MM.1S (cell line): Measurements from ENCODE around the gene PTPN3.

ENCODE experiments used
- DNase-seq: peaks from one replicate; pipeline ENCODE4 v3.0.0-alpha.2; 2015
- H2AFZ ChIP-seq: fragments of 300-600 bp; sonication (generic); 2 replicates; pipeline ENCODE4 v1.6.0; 2016; ENCODE audit warnings: antibody characterized with exemption, low read length
- H3F3A ChIP-seq: fragments of 300-600 bp; sonication (generic); 2 replicates; pipeline ENCODE4 v1.6.1; 2016; ENCODE audit warnings: mild to moderate bottlenecking, antibody characterized with exemption, low read length, moderate library complexity, mixed read lengths; ENCODE audit not compliant: insufficient read depth
- H3K27ac ChIP-seq: fragments of 300-600 bp; sonication (generic); 2 replicates; pipeline ENCODE4 v1.5.1; 2016; ENCODE audit warnings: mild to moderate bottlenecking, low read length
- H3K27me3 ChIP-seq: fragments of 300-600 bp; sonication (generic); replicated peaks from 2 replicates; pipeline ENCODE4 v1.6.0; 2016; ENCODE audit warnings: low read length; ENCODE audit not compliant: insufficient read depth
- H3K36me3 ChIP-seq: fragments of 300-600 bp; sonication (generic); replicated peaks from 2 replicates; pipeline ENCODE4 v1.6.1; 2016; ENCODE audit warnings: mild to moderate bottlenecking, low read length, mixed read lengths; ENCODE audit not compliant: insufficient read depth
- H3K4me1 ChIP-seq: fragments of 300-600 bp; sonication (generic); 2 replicates; pipeline ENCODE4 v1.6.1; 2016; ENCODE audit warnings: low read length, mixed read lengths
- H3K4me2 ChIP-seq: fragments of 300-600 bp; sonication (generic); 2 replicates; pipeline ENCODE4 v1.6.0; 2016; ENCODE audit warnings: low read depth, low read length
- H3K4me3 ChIP-seq: fragments of 300-600 bp; sonication (generic); 2 replicates; pipeline ENCODE4 v1.5.1; 2016; ENCODE audit warnings: low read length, mixed read lengths
- H3K79me2 ChIP-seq: fragments of 300-600 bp; sonication (generic); 2 replicates; pipeline ENCODE4 v1.6.1; 2016; ENCODE audit warnings: mixed run types, low read length, mixed read lengths
- H3K9ac ChIP-seq: fragments of 300-600 bp; sonication (generic); 2 replicates; pipeline ENCODE4 v1.6.1; 2016; ENCODE audit warnings: low read length, mixed read lengths
- H3K9me2 ChIP-seq: fragments of 300-600 bp; sonication (generic); replicated peaks from 2 replicates; pipeline ENCODE4 v1.6.1; 2016; ENCODE audit warnings: mild to moderate bottlenecking, low read length, mixed read lengths; ENCODE audit not compliant: insufficient read depth
- H3K9me3 ChIP-seq: fragments of 300-600 bp; sonication (generic); replicated peaks from 2 replicates; pipeline ENCODE4 v1.6.1; 2016; ENCODE audit warnings: mild to moderate bottlenecking, low read length, mixed read lengths; ENCODE audit not compliant: insufficient read depth
- H4K20me1 ChIP-seq: fragments of 300-600 bp; sonication (generic); 2 replicates; pipeline ENCODE4 v1.6.1; 2016; ENCODE audit warnings: mild to moderate bottlenecking, low read length, moderate library complexity, mixed read lengths; ENCODE audit not compliant: insufficient read depth
- CTCF ChIP-seq: fragments of 300-600 bp; sonication (generic); IDR thresholded peaks from 2 replicates; pipeline ENCODE4 v1.5.1; 2016; ENCODE audit warnings: antibody characterized with exemption, low read length, mixed read lengths
- EZH2 ChIP-seq: fragments of 300-600 bp; sonication (generic); optimal IDR thresholded peaks from 2 replicates; pipeline ENCODE3; 2017; ENCODE audit warnings: low read depth, mild to moderate bottlenecking, antibody characterized with exemption, low read length, mixed read lengths
- EZH2phosphoT487 ChIP-seq: fragments of 300-600 bp; sonication (generic); IDR thresholded peaks from 2 replicates; pipeline ENCODE4 v1.6.1; 2018; ENCODE audit warnings: antibody characterized with exemption, low read length

Gene PTPN3

DNA sequence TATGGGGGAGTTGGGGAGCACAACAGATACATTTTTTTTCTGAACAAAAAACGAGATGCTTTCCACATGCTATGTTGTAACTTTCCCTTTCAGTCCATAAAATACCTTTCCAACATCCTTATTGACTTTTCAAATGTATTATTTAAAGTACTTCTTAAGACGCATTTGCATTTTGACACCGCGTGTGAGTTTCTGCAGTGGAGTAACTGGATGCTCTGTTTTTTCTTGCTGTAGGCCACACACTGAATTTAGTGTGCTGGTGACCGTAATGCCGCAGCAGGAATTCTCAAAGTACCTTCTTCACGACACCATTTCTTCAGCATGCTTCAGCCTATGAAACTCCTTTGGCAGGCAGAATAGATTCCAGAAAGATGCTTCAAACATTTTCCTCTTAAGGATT is 163.0 kb downstream of the PTPN3 start:
- Histone ChIP-seq H3K4me1 (no peaks in the 10 kb centered on the region), H3K4me3 (no peak overlapping the region), H3K9me2 (no peaks in the 10 kb centered on the region), H3K36me3 (no peaks in the 10 kb centered on the region), H4K20me1 (no peaks in the 10 kb centered on the region), H3K27ac (no peak overlapping the region), H3K9ac (no peak overlapping the region), H3K4me2 (no peak overlapping the region), H3K9me3 (no peaks in the 10 kb centered on the region), H3F3A (no peaks in the 10 kb centered on the region), H2AFZ (no peak overlapping the region), H3K79me2 (no peaks in the 10 kb centered on the region), H3K27me3 (no peaks in the 10 kb centered on the region)
- no peak for TF ChIP-seq EZH2phosphoT487
- TF ChIP-seq EZH2, result no peak
- no peak for TF ChIP-seq CTCF
- no peak for DNase-seq

DNA sequence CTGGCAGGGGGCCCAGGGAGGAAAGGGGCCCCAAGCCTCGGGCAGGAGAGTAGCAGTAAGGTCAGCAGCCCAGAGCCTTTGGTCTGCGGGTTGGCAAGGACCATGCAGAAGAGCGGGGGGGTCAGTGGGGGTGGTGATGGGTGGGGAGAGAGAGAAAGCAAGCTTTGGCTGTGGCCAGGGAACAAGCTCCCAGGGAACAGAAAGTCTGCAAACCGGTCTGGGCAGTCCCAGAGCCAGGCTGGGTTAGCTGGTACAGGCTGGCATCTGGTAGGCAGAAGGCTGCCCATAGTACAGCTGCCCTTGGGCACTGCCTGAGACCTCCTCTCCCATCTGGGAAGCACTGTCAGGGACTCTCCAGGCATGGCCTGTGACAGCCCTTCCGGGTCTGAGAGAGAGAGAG is 166.8 kb downstream of the PTPN3 start:
- no peaks in the 10 kb centered on the region for H3K9me3 ChIP-seq
- DNase-seq, result no peak
- H3K36me3 ChIP-seq, result no peaks in the 10 kb centered on the region
- no peak overlapping the region for H3K27ac ChIP-seq
- no peaks in the 10 kb centered on the region for H3K9me2 ChIP-seq
- no peak overlapping the region for H3K4me2 ChIP-seq
- no peak for TF ChIP-seq EZH2
- no peak for TF ChIP-seq CTCF
- TF ChIP-seq EZH2phosphoT487, result no peak
- no peak overlapping the region for H3K4me3 ChIP-seq
- H3F3A ChIP-seq, result no peaks in the 10 kb centered on the region
- H3K9ac ChIP-seq, result no peak overlapping the region
- H3K27me3 ChIP-seq, result no peaks in the 10 kb centered on the region
- no peaks in the 10 kb centered on the region for H3K4me1 ChIP-seq
- H2AFZ ChIP-seq, result no peak overlapping the region
- H3K79me2 ChIP-seq, result no peaks in the 10 kb centered on the region
- no peaks in the 10 kb centered on the region for H4K20me1 ChIP-seq

- no peak for DNase-seq
- TF ChIP-seq EZH2 (no peak), CTCF (no peak), EZH2phosphoT487 (no peak)
- Histone ChIP-seq H3K79me2 (no peaks in the 10 kb centered on the region), H3K4me2 (no peak overlapping the region), H2AFZ (no peak overlapping the region), H3K4me1 (no peaks in the 10 kb centered on the region), H4K20me1 (no peaks in the 10 kb centered on the region), H3K9me2 (no peaks in the 10 kb centered on the region), H3K9me3 (no peaks in the 10 kb centered on the region), H3K36me3 (no peaks in the 10 kb centered on the region), H3K27ac (no peak overlapping the region), H3K9ac (no peak overlapping the region), H3K4me3 (no peak overlapping the region), H3F3A (no peaks in the 10 kb centered on the region), H3K27me3 (no peaks in the 10 kb centered on the region)
Observed at GRCh38 chr9:109329638-109330258, 168.4 kb downstream of the PTPN3 start.
